Activated T-helper 1 cell treated with anti-CD3 and anti-CD28 coated beads, Interleukin-12 subunit alpha, Interleukin-12 subunit beta, Interleukin-2, Interleukin-4 antibody, amounts not matched to agents 30 ng/mL and 10 ng/mL and 1 ng/mL, durations not matched to agents 14 hours and 24 hours and 36 hours (primary cell): ENCODE results near the gene USH1C. TPM values are rescaled to one million over a fixed set of nuclear protein-coding genes. Genes with fewer than 3 reads are reported as not detected.

Experiments used
- DNase-seq: peaks from one replicate; pipeline ENCODE4 v3.0.0; 2021; ENCODE audit warnings: low spot score
- H3K27ac Mint-ChIP-seq: one replicate; pipeline ENCODE4 v1.8.0; 2021; ENCODE audit warnings: mild to moderate bottlenecking, mixed read lengths
- H3K27me3 Mint-ChIP-seq: one replicate; pipeline ENCODE4 v1.8.0; 2022; ENCODE audit warnings: mild to moderate bottlenecking, moderate library complexity, mixed read lengths; ENCODE audit not compliant: insufficient read depth
- H3K36me3 Mint-ChIP-seq: one replicate; pipeline ENCODE4 v1.8.0; 2021; ENCODE audit warnings: low read depth, mixed read lengths
- H3K4me1 Mint-ChIP-seq: one replicate; pipeline ENCODE4 v1.8.0; 2021; ENCODE audit warnings: low read depth, mixed read lengths
- H3K4me3 Mint-ChIP-seq: one replicate; pipeline ENCODE4 v1.8.0; 2021; ENCODE audit warnings: mild to moderate bottlenecking, moderate library complexity, mixed read lengths
- H3K9me3 Mint-ChIP-seq: one replicate; pipeline ENCODE4 v1.8.0; 2021; ENCODE audit warnings: mixed read lengths
- intact Hi-C: fragments of 100-400 bp; cut with micrococcal nuclease; formaldehyde crosslinking; loops from one replicate; pipeline ENCODE4 v1.15.1; 2024
- total RNA-seq: library from RNA; stranded (reverse); gene quantifications from 2 replicates; pipeline ENCODE4 v1.2.3, GENCODE V29; 2022

Gene USH1C
- total RNA-seq, 1 donor from 2014 or later, result not detected

DNA sequence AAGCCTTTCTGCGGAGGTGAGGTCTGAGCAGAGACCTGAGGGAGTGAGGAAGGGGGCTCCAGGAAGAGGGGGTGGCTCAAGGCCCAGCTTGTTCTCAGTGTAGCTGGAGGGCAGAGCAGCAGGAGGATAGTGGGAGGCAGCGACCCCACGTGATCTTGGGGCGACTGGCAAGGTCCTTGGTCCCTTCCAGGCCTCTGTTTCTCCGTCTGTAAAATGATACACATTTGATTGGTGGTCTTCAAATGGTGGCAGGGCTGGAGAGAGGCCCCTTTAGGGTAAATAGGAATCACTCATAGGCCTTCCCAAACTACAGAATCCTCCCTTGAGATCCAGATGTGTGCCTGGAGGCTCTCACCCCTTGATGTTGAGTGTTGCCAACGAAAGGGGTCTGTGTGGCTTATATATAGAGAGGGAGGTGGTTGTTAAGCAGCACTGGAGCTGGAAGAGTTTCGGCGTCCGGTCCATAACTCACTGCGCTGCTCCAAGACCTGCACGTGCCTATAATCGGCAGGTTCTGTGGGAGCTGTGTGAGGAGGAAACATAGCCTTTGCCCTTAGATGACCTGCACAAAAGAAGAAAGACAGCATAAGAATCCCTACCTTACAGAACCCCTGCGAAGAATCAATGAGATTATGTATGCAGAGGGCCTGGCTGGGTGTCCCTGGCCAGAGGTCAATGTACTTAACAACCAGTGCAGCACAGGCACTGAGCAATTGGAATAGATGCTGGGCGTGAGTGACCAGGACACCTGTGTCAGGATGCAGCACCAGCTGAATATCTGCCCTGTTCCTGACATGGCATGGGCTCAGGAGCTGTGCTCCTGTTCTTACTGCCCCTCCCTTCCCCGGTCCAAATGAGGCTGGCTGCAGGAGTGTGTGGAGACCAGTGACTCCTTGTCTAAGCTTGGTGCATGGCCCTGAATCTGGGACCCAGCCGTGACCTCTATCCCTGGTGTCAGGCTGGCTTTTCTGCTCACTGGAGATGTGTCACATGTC is 31.5 kb upstream of the USH1C start:
- H3K9me3 Mint-ChIP-seq, result no peaks in the 10 kb centered on the region
- H3K27me3 Mint-ChIP-seq, result peaks cover 4% of the 10 kb centered on the region
- no peak overlapping the region for H3K27ac Mint-ChIP-seq
- intact Hi-C loops, result no loop called here
- H3K36me3 Mint-ChIP-seq, result no peaks in the 10 kb centered on the region
- no peaks in the 10 kb centered on the region for H3K4me1 Mint-ChIP-seq
- no peak overlapping the region for H3K4me3 Mint-ChIP-seq
- no peak for DNase-seq

DNA sequence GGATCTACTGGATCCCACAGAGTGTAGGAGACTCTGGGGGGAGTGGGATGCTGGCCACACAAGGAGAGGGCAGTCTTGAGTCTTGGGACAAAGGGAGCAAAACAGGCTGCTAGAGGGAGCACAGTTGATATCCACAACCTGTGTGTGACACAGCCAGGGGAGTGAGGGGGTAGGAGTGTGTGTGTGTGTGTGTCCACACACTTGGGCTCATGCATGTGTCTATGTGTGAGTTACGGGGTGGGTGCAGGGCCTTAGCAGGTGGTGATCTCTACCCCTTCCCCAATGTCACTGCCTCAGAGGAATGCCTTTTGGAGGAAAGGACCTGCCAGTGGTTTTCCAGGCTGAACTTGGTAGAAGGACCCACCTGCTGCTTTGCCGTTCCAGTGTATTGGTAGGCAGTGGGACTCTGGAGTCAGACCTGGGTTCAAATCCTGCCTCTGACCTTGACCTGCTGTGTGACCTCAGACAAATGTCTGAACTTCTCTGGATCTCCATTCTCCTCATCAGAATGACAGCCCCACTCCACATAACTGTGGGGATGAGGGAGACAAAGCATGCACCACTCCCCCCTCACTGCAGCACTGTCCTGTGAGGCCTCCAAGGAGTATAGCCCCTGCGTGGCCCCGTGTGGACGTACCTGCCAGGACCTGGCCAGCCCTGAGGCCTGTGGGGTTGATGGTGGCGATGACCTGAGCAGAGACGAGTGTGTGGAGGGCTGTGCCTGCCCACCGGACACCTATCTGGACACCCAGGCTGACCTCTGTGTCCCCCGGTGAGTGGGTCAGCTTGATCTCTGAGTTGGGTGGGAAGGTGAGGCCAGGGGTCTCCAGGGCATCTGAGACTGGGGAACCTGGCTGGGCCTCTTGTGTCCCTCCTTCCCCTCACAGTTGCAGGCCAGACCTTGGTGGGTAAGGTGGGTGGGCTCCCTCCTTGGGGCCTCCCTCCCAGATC is 30.2 kb upstream of the USH1C start:
- intact Hi-C loops, result no loop called here
- H3K27me3 Mint-ChIP-seq, result peaks cover 4% of the 10 kb centered on the region
- no peaks in the 10 kb centered on the region for H3K36me3 Mint-ChIP-seq
- no peaks in the 10 kb centered on the region for H3K9me3 Mint-ChIP-seq
- no peaks in the 10 kb centered on the region for H3K4me1 Mint-ChIP-seq
- no peak overlapping the region for H3K4me3 Mint-ChIP-seq
- H3K27ac Mint-ChIP-seq, result no peak overlapping the region
- DNase-seq, result no peak

- intact Hi-C loops, result no loop called here
Measured at GRCh38 chr11:17573526-17573925, 29.3 kb upstream of the USH1C start.

GRCh38 chr11:17572791-17573460 is 28.7 kb upstream of the USH1C start:
- Mint-ChIP-seq H3K9me3 (no peaks in the 10 kb centered on the region), H3K36me3 (no peaks in the 10 kb centered on the region), H3K4me3 (no peak overlapping the region), H3K27ac (no peak overlapping the region), H3K27me3 (peaks cover 2% of the 10 kb centered on the region), H3K4me1 (no peaks in the 10 kb centered on the region)
- intact Hi-C loops, result no loop called here
- no peak for DNase-seq

More at GRCh38 chr11:17573526-17573925, 29.3 kb upstream of the USH1C start:
- Mint-ChIP-seq H3K9me3 (no peaks in the 10 kb centered on the region), H3K4me3 (no peak overlapping the region), H3K4me1 (no peaks in the 10 kb centered on the region), H3K27ac (no peak overlapping the region), H3K27me3 (peaks cover 4% of the 10 kb centered on the region), H3K36me3 (no peaks in the 10 kb centered on the region)
- DNase-seq, result no peak

- no peak for DNase-seq
- Mint-ChIP-seq H3K4me3 (no peak overlapping the region), H3K27ac (no peak overlapping the region), H3K36me3 (no peaks in the 10 kb centered on the region), H3K27me3 (peaks cover 2% of the 10 kb centered on the region), H3K9me3 (no peaks in the 10 kb centered on the region), H3K4me1 (no peaks in the 10 kb centered on the region)
- intact Hi-C loops, result no loop called here
Measured at GRCh38 chr11:17572359-17572690, 28.1 kb upstream of the USH1C start.

DNA sequence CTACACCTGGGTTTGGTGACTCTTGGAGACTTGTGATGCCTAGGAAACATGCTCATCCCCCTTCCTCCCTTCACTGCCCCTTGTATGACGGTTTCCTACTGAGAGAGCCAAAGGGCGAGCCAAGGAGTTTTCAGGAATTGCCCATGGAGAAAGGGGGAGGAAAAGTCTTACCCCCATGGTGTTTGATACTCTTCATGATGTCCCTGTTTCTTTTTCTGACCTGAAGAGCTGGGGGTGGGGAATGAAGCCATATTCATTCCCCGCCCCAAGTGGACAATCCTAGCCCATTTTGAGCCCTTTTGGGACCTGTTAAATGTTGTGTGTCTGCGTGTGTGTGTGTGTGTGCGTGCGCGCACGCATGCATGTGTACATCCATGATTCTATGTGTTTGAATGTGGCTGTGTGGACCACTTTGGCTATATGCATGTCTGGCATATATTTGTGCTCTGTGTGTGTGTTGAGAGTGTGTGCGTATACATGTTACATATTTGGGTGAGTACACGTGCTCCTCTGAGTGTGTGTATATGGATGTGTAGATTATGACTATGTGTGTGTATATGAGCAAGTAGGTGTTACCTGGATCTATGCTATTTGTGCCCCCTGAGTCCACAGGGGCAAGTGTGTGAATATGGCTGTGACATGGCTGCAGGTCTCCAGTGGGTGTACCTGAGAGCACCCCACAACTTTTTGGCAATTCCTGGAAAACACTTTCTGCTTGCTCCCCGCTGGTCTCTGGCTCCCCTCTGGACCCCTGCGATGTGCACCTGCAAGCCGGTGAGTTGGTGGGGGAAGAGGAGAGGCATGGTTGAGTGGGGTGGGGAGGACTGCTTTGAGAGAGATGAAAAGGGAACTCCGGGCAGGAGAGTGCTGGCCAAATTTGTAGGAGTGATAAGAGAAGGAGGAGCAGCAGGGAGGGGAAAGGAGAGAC is 27.5 kb upstream of the USH1C start:
- no peaks in the 10 kb centered on the region for H3K4me1 Mint-ChIP-seq
- intact Hi-C loops, result no loop called here
- H3K4me3 Mint-ChIP-seq, result no peak overlapping the region
- peaks cover 2% of the 10 kb centered on the region for H3K27me3 Mint-ChIP-seq
- H3K27ac Mint-ChIP-seq, result no peak overlapping the region
- no peaks in the 10 kb centered on the region for H3K36me3 Mint-ChIP-seq
- DNase-seq, result no peak
- H3K9me3 Mint-ChIP-seq, result no peaks in the 10 kb centered on the region

DNA sequence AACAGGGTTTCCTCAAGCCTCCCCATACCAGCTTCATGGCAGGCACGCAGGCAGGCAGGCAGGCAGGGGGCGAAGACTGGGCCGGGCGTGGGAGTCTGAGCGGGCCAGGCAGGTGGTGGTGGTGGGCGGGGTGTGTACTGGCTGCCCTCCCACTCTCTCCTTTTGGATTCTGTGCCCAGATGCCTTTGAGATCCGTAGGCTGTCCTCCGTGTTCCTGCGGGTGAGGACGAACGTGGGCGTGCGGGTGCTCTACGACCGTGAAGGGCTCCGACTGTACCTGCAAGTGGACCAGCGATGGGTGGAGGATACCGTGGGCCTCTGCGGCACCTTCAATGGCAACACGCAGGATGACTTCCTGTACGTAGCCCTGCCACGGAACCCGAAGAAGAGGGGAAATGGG is 25.8 kb upstream of the USH1C start:
- no peaks in the 10 kb centered on the region for H3K27me3 Mint-ChIP-seq
- intact Hi-C loops, result no loop called here
- no peak overlapping the region for H3K27ac Mint-ChIP-seq
- no peaks in the 10 kb centered on the region for H3K4me1 Mint-ChIP-seq
- no peaks in the 10 kb centered on the region for H3K9me3 Mint-ChIP-seq
- no peak overlapping the region for H3K4me3 Mint-ChIP-seq
- no peak for DNase-seq
- H3K36me3 Mint-ChIP-seq, result no peaks in the 10 kb centered on the region

- DNase-seq, result no peak
- H3K27me3 Mint-ChIP-seq, result no peaks in the 10 kb centered on the region
- no peaks in the 10 kb centered on the region for H3K36me3 Mint-ChIP-seq
- no peak overlapping the region for H3K4me3 Mint-ChIP-seq
- H3K4me1 Mint-ChIP-seq, result no peaks in the 10 kb centered on the region
- no peaks in the 10 kb centered on the region for H3K9me3 Mint-ChIP-seq
- no peak overlapping the region for H3K27ac Mint-ChIP-seq
- intact Hi-C loops, result no loop called here
Measured at GRCh38 chr11:17568944-17569343, 24.7 kb upstream of the USH1C start.

DNA sequence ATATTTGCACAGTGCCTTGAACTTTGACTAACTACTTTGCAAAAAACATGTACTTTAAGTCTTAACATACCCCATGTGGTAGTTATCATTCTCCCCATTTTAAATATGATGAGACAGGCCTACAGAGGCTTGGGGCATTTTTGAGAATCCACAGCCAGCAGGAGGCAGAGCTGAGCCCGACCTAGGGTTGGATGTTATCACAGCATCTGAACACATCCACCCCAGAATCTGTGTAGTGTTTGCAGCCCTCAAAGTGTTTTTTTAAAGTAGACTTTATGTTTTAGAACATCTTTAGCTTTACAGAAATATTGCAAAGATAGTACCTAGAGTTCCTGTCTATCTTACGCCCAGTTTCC is 20.4 kb upstream of the USH1C start:
- Mint-ChIP-seq H3K9me3 (no peaks in the 10 kb centered on the region), H3K4me3 (no peak overlapping the region), H3K4me1 (no peaks in the 10 kb centered on the region), H3K27me3 (no peaks in the 10 kb centered on the region), H3K27ac (no peak overlapping the region), H3K36me3 (no peaks in the 10 kb centered on the region)
- DNase-seq, result no peak
- intact Hi-C loops, result no loop called here

GRCh38 chr11:17563961-17564686 is 19.9 kb upstream of the USH1C start:
- Mint-ChIP-seq H3K27me3 (no peaks in the 10 kb centered on the region), H3K4me3 (no peak overlapping the region), H3K9me3 (no peaks in the 10 kb centered on the region), H3K4me1 (no peaks in the 10 kb centered on the region), H3K36me3 (no peaks in the 10 kb centered on the region), H3K27ac (no peak overlapping the region)
- intact Hi-C loops, result no loop called here
- DNase-seq, result no peak

GRCh38 chr11:17563231-17563646 is 19.0 kb upstream of the USH1C start:
- no peak overlapping the region for H3K4me3 Mint-ChIP-seq

More at GRCh38 chr11:17563231-17563646, 19.0 kb upstream of the USH1C start:
- intact Hi-C loops, result no loop called here
- no peaks in the 10 kb centered on the region for H3K4me1 Mint-ChIP-seq
- no peaks in the 10 kb centered on the region for H3K36me3 Mint-ChIP-seq
- no peaks in the 10 kb centered on the region for H3K9me3 Mint-ChIP-seq
- no peaks in the 10 kb centered on the region for H3K27me3 Mint-ChIP-seq
- DNase-seq, result no peak
- H3K27ac Mint-ChIP-seq, result no peak overlapping the region
